ENCODE data around the gene AGPS.
"Not testable (repeated sequence)": the region's sequence is repeated elsewhere in the genome, so short reads cannot be mapped to it uniquely, and the experiment has no call there.

The AGPS gene

DNA sequence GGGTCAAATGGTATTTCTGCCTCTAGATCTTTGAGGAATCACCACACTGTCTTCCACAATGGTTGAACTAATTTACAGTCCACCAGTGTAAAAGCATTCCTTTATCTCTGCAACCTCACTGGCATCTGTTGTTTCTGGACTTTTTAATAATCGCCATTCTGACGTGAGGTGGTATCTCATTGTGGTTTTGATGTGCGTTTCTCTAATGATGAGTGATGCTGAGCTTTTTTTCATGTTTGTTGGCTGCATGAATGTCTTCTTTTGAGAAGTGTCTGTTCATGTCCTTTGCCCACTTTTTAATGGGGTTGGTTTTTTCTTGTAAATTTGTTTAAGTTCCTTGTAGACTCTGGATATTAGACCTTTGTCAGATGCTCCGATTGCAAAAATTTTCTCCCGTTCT, 32.0 kb downstream of the AGPS start:
- not testable (repeated sequence) for DNase-seq

- DNase-seq, result no peak
Observed at GRCh38 chr2:177427316-177427715, 34.7 kb downstream of the AGPS start.

DNA sequence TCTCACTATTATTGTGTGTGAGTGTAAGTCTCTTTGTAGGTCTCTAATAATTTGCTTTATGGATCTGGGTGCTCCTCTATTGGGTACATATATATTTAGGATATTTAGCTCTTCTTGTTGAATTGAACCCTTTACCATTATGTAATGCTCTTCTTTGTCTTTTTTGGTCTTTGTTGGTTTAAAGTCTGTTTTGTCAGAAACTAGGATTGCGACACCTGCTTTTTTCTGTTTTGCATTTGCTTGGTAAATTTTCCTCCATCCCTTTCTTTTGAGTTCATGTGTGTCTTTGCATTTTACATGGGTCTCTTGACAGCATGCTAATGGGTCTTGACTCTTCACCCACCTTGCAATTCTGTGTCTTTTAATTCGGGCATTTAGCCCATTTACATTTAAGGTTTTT, 35.4 kb downstream of the AGPS start:
- not testable (repeated sequence) for DNase-seq

DNA sequence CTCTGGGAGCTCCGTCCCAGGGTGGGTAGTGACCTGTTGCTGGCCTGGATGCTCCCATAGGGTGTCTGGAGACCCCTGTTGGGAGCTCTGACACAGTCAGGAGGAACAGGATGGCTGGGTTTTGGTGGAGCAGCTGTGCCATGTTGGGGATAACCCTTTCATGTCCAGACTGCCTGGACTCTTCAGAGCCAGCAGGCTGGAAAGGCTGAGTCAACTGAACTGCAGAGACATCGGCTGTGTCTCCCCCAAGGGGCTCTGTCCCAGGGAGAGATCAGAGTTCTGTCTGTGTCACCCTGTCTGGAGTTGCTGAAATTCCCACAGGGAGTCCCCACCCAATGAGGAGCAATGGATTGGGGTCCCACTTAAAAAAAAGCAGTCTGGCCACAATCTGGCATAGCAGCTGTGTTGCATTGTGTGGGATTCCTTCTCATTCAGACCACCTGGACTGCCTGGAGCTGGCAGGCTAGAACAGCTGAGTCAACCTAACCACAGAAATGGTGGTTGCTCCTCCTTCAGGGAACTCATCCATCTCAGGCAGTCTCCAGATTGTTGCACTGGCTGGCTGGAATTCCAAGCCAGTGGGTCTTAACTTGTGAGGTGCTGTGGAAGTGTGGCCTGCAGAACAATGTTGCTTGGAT, 37.2 kb downstream of the AGPS start:
- DNase-seq, result no peak

DNA sequence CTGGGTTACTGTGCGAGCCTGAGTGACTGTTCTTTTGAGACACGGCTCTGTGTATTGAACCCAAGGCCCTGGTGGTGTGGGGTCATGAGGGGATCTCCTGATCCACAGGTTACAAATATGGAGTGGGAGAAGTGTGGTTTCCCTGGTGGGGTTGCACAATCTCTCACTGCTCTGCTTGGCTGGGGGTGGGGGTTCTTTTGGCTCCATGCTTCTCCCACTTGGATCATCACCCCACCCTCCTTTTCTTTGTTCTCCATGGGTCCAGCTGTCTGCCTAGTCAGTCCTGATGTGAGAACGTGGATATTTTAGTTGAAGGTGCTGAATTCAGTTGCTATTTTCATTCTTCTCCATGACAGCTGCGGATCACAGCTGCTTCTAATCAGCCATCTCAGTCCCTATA, 37.8 kb downstream of the AGPS start:
- no peak for DNase-seq

GRCh38 chr2:177431111-177431725, 38.6 kb downstream of the AGPS start:
- not testable (repeated sequence) for DNase-seq

GRCh38 chr2:177432703-177433102, 40.1 kb downstream of the AGPS start:
- no peak for DNase-seq

- no peak for DNase-seq
Observed at GRCh38 chr2:177433402-177433801, 40.8 kb downstream of the AGPS start.

- no peak for DNase-seq
Observed at GRCh38 chr2:177434475-177434874, 41.9 kb downstream of the AGPS start.

GRCh38 chr2:177445200-177445599, 52.6 kb downstream of the AGPS start:
- no peak for DNase-seq

DNA sequence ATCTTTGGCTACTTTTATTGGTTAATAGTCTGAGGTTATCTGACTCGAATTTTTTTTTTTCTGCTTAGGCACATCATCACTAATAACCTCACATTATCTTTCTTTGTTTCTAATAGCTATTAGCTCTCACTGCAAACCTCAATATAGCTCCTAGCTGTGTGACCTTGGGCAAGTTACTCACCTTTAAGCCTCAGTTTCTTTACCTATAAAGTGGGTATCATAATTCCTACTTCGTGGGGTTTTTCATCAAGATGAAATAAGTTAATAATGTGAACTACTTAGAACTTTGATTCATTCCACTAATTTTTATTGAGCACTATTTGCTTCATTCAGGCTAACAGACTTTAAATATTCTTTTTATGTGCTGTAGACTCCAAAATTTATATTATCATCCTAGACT, 55.5 kb downstream of the AGPS start:
- DNase-seq, result no peak

DNA sequence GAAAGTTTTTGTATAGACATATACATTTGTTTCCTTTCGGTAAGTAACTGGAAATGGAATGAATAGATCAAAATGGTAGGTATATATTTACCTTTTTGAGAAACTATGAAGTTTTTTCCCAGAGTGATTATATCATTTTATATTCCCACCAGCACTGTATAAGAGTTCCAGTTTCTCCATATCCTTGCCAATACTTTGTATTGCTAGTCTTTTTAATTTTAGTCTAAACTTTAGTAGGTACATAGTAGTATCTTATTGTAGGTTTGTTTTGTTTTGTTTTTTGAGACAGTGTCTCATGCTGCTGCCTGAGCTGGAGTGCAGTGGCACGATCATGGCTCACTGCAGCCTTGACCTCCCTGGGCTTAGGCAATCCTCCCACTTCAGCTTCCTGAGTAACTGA, 56.6 kb downstream of the AGPS start:
- DNase-seq, result no peak

- DNase-seq, result no peak
Observed at GRCh38 chr2:177455187-177455586, 62.6 kb downstream of the AGPS start.

GRCh38 chr2:177459756-177460155, 67.2 kb downstream of the AGPS start:
- not testable (repeated sequence) for DNase-seq

- DNase-seq, result no peak
Observed at GRCh38 chr2:177460973-177461585, 68.5 kb downstream of the AGPS start.

GRCh38 chr2:177464549-177464948, 72.0 kb downstream of the AGPS start:
- no peak for DNase-seq

DNA sequence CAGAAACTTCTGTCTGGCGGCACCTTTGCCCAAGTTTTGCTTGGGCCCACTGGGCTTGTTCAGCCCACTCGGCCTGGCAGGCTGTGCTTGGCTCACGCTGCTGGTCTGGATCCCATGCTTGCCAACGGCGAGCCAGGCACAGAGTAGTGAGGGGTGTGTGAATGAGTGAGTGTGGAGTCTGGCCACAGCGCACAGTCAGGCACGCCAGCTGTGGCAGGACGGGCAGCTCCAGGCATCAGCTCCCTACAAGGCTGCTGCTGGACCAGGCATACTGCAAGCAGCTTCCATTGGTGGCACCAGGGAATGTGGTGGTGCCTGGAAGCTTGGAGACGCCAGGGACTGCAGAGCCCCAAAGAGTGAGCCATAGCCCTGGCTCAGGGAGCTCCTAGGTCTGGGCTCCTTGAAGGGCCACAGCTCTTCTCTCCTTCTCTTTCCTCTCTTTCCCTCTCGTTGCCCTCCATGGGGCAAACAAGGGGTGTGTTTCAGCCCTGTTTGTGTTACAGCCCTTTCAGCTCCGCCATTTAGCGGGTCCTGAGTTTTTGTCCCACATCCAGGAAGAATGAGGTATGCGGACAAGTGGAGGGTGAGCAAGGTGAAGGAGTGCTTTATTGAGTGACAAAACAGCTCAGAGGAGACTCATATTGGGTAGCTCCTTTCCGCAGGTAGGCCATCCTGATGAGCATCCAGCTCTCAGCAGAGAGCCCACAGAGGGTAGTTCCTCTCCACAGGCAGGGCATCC, 73.0 kb downstream of the AGPS start:
- DNase-seq, result no peak

GRCh38 chr2:177466337-177467195, 74.0 kb downstream of the AGPS start:
- no peak for DNase-seq

GRCh38 chr2:177467646-177468045, 75.1 kb downstream of the AGPS start:
- DNase-seq, result no peak

GRCh38 chr2:177471990-177472389, 79.4 kb downstream of the AGPS start:
- DNase-seq, result no peak

GRCh38 chr2:177474301-177474700, 81.7 kb downstream of the AGPS start:
- DNase-seq, result no peak

GRCh38 chr2:177474998-177475397, 82.4 kb downstream of the AGPS start:
- no peak for DNase-seq

DNA sequence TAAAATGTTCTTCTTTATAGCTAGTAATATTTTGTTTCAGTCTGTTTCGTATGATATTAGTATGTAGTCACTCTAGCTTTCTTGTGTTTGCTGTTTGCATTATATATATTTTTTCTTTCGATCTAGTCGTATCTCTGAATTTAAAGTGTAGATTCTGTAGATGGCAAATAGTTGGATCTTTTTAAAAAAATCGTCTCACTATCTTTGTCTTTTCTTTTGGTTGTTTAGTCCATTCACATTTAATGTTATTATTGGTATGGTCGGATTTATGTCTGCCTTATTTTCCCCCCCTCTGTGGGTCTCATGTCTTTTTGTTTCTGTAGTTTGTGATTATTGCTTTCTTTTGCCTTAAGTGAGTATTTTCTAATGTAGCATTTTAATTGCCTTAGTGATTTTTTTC, 84.3 kb downstream of the AGPS start:
- no peak for DNase-seq

Measured in NCI-H1105 treated with DMSO at 0.1 percent for 48 hours (cell line).